NB4 (cell line): ENCODE data around the gene MBNL1.

Experiments
- DNase-seq: peaks from one replicate; pipeline ENCODE4 v3.0.0; 2010; ENCODE audit warnings: low read depth
- H3K4me3 ChIP-seq: one replicate; pipeline ENCODE4 v1.5.1; 2011; ENCODE audit warnings: mild to moderate bottlenecking, low read depth, low read length, moderate library complexity
- MYC ChIP-seq: IDR thresholded peaks from 2 replicates; pipeline ENCODE4 v1.6.1; 2011; ENCODE audit warnings: low read depth, low read length
- POLR2A ChIP-seq: IDR thresholded peaks from 2 replicates; pipeline ENCODE4 v1.6.1; 2011; ENCODE audit warnings: mild to moderate bottlenecking; ENCODE audit not compliant: insufficient read length; ENCODE audit errors: extremely low read depth
- TF ChIP-seq, protein P1 (sequence below): IDR thresholded peaks from 2 replicates; pipeline ENCODE4 v1.6.1; 2011; ENCODE audit warnings: low read depth, low read length
- TF ChIP-seq, protein P2 (sequence below): IDR thresholded peaks from one replicate; pipeline ENCODE4 v1.5.1; 2012; ENCODE audit warnings: low read depth, low read length

Gene MBNL1

DNA sequence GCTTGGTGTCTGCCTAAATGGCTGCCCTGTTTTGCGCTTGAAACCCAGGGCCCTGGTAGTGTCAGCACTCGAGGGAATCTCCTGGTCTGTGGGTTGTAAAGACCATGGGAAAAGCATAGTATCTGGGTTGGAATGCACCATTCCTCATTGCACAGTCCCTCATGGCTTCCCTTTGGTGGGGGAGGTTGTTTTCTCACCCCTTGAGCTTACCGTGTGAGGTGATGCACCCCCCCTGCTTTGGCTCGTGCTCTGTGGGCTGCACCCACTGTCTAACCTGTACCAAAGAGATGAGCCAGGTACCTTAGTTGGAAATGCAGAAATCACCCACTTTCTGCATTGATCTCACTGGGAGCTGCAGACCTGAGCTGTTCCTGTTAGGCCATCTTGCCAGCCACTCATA is 104.7 kb downstream of the MBNL1 start:
- TF ChIP-seq MYC (no peak), POLR2A (no peak)
- TF ChIP-seq, protein P1, sequence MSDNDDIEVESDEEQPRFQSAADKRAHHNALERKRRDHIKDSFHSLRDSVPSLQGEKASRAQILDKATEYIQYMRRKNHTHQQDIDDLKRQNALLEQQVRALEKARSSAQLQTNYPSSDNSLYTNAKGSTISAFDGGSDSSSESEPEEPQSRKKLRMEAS, result no peak
- TF ChIP-seq, protein P2, sequence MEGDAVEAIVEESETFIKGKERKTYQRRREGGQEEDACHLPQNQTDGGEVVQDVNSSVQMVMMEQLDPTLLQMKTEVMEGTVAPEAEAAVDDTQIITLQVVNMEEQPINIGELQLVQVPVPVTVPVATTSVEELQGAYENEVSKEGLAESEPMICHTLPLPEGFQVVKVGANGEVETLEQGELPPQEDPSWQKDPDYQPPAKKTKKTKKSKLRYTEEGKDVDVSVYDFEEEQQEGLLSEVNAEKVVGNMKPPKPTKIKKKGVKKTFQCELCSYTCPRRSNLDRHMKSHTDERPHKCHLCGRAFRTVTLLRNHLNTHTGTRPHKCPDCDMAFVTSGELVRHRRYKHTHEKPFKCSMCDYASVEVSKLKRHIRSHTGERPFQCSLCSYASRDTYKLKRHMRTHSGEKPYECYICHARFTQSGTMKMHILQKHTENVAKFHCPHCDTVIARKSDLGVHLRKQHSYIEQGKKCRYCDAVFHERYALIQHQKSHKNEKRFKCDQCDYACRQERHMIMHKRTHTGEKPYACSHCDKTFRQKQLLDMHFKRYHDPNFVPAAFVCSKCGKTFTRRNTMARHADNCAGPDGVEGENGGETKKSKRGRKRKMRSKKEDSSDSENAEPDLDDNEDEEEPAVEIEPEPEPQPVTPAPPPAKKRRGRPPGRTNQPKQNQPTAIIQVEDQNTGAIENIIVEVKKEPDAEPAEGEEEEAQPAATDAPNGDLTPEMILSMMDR, result no peak
- no peak overlapping the region for H3K4me3 ChIP-seq
- no peak for DNase-seq

DNA sequence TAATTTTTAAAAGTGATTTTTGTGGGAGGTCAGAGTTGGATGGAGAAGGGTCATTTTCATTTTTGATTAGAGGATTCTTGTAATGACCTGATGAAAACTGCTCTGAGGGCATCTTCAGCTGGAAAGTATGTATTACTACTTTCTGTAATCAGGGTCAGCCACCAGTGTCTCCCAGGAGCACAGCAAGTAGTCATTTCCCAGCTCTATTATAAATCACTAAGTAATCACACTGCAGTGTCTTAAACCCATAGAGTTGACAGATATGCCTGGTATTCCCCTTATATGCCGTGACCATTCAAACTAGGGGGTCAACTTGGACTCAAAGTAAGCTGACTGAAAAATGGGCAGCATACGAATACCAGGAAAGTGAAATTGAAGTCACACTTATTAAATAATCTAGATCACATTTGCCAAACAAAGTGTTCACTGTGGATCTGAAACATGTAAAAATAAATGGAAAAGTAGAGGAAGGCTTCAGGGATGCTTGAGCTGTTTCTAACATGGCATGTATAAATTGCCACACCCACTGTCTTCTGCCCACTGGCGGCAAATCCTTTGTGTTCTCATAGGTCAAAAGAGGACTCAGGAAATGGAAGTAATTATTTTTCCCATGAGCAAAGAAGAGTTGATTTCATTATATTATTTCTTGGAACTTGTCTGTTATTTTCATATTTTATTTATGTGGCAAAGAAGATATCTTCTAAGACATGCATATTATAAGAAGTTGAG is 105.7 kb downstream of the MBNL1 start:
- TF ChIP-seq, protein P2, result no peak
- TF ChIP-seq POLR2A (no peak), MYC (no peak)
- TF ChIP-seq, protein P1, result no peak
- DNase-seq, result no peak
- H3K4me3 ChIP-seq, result no peak overlapping the region

DNA sequence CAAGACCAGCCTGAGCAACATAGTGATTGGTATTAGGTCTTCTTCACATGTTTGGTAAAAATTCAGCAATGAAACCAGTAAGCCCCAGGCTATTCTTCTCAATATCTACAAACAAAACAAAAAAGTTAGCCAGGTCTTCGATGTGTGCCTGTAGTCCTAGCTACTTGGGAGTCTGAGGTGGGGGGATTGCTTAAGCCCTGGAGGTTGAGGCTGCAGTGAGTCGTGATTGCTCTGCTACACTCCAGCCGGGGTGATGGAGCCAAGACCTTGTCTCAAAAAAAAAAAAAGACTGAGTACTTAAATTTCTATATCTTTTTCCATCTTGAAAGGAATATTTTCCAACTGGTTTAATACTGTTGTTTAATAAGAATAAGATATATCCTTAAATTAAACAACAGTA is 106.8 kb downstream of the MBNL1 start:
- no peak overlapping the region for H3K4me3 ChIP-seq
- peak; percentile 64 for DNase-seq
- no peak for TF ChIP-seq MYC
- TF ChIP-seq, protein P1, result no peak
- TF ChIP-seq, protein P2, result no peak
- TF ChIP-seq POLR2A, result no peak

DNA sequence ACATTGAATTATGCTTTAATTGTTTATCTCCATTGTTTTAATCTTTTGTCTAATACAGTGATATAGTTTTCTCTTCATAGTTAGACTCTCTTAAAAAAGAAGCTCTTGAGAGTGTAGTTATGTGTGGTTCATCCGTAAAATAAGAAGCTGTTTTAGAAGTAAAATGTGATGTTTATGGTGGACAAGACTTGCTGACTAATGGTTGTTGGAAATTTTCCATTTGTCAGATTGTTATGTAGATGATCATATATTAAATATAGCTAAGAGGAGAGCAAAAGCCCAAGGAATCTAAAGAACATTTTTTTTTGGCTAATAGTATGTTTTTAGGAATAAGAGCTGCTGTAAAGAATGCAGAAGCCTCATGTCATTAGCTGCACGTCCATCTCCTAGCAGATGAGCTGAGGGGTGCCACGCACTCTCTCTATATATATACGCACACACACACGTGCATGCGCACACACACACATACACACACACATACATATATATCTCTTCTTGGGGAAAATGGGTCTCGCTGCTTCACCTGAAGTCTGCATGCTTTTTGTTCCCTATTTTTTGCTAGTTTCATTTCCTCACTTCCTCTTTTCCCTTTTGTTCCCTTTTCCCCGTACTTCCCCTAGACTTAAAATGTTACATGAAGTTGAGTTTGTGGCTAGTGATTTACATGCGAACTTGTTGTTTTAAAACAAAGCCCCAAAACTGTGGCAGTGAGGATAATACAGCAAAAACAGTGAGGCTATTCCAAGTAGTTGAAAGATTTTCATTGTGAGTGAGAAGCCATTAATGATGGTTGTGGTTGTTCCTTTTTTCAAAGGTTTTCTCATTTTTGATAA is 107.8 kb downstream of the MBNL1 start:
- peak; percentile 88 for DNase-seq
- TF ChIP-seq, protein P2, result no peak
- TF ChIP-seq MYC (no peak), POLR2A (no peak)
- TF ChIP-seq, protein P1, result peak; percentile 39; the same call in 1 of the 2 replicates
- no peak overlapping the region for H3K4me3 ChIP-seq

DNA sequence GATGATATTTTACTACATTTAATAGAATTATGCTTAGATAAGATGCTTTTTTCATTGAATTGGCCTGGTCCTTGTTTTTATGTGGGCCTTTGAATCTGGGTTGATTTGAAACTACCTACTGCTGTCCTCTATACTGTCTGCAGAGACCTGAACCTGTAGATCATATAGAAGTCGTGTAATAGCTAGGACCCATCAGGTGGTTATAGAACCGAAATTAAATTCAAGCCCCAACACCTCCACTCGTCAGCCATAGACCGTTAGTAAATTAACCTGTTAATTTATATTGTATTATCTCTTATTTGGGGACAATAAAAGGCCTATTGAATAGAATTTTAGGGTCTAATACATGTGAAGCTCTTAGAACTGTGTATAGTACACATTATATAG is 108.4 kb downstream of the MBNL1 start:
- H3K4me3 ChIP-seq, result no peak overlapping the region
- DNase-seq, result no peak
- TF ChIP-seq, protein P1, result no peak
- TF ChIP-seq, protein P2, result no peak
- TF ChIP-seq MYC (no peak), POLR2A (no peak)
